DND-41 (cell line): Measurements from ENCODE around the gene UACA.

Experiments
- ATAC-seq: fragments of 200-7000 bp; cut with Tn5 transposase; 3 replicates; pipeline ENCODE4 v1.9.1; 2021; ENCODE audit warnings: low read depth; ENCODE audit not compliant: insufficient read depth
- DNase-seq: peaks from one replicate; pipeline ENCODE4 v3.0.0-alpha.2; 2020
- H2AFZ ChIP-seq: 2 replicates; pipeline ENCODE4 v1.6.0; 2012; ENCODE audit warnings: low read depth, low read length
- H3K27ac ChIP-seq: 2 replicates; pipeline ENCODE4 v1.5.1; 2012; ENCODE audit warnings: low read length, inconsistent platforms
- H3K27me3 ChIP-seq: fragments of 200-600 bp; sonication (generic); 2 replicates; pipeline ENCODE4 v1.6.0; 2012; ENCODE audit warnings: low read length, mild to moderate bottlenecking, inconsistent platforms; ENCODE audit not compliant: insufficient read depth, poor library complexity
- H3K36me3 ChIP-seq: 2 replicates; pipeline ENCODE4 v1.5.1; 2012; ENCODE audit warnings: low read length, inconsistent platforms; ENCODE audit not compliant: insufficient read depth
- H3K4me1 ChIP-seq: 2 replicates; pipeline ENCODE4 v1.5.1; 2012; ENCODE audit warnings: mild to moderate bottlenecking, low read length; ENCODE audit not compliant: insufficient read depth
- H3K4me2 ChIP-seq: 2 replicates; pipeline ENCODE4 v1.6.0; 2012; ENCODE audit warnings: mild to moderate bottlenecking, moderate library complexity, low read length, inconsistent platforms; ENCODE audit not compliant: insufficient read depth
- H3K4me3 ChIP-seq, 2 experiments: fragments of 200-600 bp in 1 of 2; shearing (Covaris generic) in 1 of 2; 2 replicates each; pipeline ENCODE4 v1.5.1; 2012 to 2016; ENCODE audit warnings: inconsistent platforms in 2 of 2, low read length in 2 of 2, mild to moderate bottlenecking in 2 of 2, low read depth in 1 of 2, moderate library complexity in 1 of 2
- H3K79me2 ChIP-seq: 2 replicates; pipeline ENCODE4 v1.6.0; 2012; ENCODE audit warnings: low read length, inconsistent platforms; ENCODE audit not compliant: insufficient read depth
- H3K9ac ChIP-seq: 2 replicates; pipeline ENCODE4 v1.6.0; 2012; ENCODE audit warnings: low read depth, mild to moderate bottlenecking, inconsistent platforms, low read length, moderate library complexity
- H3K9me3 ChIP-seq: 2 replicates; pipeline ENCODE4 v1.5.1; 2012; ENCODE audit warnings: low read length, moderate library complexity, mild to moderate bottlenecking, inconsistent platforms; ENCODE audit not compliant: insufficient read depth, severe bottlenecking
- H4K20me1 ChIP-seq: 2 replicates; pipeline ENCODE4 v1.6.0; 2012; ENCODE audit warnings: low read length; ENCODE audit not compliant: insufficient read depth
- EZH2 ChIP-seq: IDR thresholded peaks from 3 replicates; pipeline ENCODE4 v1.6.1; 2012; ENCODE audit warnings: borderline replicate concordance, low read depth, mild to moderate bottlenecking, moderate library complexity, low read length, inconsistent platforms; ENCODE audit not compliant: severe bottlenecking
- TF ChIP-seq, protein P1 (sequence below): IDR thresholded peaks from 2 replicates; pipeline ENCODE4 v1.5.1; 2012; ENCODE audit warnings: borderline replicate concordance, low read length, moderate library complexity, mild to moderate bottlenecking; ENCODE audit not compliant: poor library complexity, severe bottlenecking; ENCODE audit errors: extremely low read depth

Gene UACA

DNA sequence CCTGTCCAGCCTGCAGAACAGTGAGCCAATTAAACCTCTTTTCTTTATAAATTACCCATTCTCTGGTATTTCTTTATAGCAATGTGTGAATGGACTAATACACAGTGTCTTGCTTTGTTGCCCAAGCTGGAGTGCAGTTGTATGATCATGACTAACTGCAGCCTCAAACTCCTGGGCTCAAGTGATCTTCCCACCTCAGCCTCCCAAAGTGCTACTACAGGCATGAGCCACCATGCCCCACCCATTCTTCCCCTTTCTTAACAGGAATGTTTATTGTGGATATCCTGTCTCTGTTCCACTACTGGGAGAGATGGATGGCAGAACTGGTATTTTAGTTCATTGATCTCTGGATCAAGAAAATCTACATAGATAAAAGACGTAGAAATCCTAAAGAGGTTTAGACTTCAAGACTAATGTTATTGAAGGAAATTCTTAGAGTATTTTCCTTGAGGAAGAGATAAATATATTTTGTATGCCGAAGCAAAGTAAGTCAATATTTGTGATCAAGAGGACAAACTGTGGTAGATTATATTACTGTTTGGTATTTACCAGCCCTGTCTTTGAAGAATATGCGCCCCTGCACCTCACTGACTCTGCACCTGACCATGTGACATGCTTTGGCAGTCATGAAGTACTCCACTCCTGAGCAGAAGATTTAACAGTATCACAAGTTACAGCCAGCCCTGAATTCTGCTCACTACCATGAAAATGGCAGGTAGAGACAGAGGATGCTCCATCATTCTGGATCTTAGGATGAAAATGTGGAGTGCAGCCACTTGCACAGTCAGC lies 42.9 kb downstream of the UACA start:
- ATAC-seq = no peak
- DNase-seq = no peak
- no peak overlapping the region for H3K27ac ChIP-seq
- H3K4me1 ChIP-seq = no peaks in the 10 kb centered on the region
- TF ChIP-seq EZH2 = no peak
- TF ChIP-seq, protein P1, sequence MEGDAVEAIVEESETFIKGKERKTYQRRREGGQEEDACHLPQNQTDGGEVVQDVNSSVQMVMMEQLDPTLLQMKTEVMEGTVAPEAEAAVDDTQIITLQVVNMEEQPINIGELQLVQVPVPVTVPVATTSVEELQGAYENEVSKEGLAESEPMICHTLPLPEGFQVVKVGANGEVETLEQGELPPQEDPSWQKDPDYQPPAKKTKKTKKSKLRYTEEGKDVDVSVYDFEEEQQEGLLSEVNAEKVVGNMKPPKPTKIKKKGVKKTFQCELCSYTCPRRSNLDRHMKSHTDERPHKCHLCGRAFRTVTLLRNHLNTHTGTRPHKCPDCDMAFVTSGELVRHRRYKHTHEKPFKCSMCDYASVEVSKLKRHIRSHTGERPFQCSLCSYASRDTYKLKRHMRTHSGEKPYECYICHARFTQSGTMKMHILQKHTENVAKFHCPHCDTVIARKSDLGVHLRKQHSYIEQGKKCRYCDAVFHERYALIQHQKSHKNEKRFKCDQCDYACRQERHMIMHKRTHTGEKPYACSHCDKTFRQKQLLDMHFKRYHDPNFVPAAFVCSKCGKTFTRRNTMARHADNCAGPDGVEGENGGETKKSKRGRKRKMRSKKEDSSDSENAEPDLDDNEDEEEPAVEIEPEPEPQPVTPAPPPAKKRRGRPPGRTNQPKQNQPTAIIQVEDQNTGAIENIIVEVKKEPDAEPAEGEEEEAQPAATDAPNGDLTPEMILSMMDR = no peak
- no peaks in the 10 kb centered on the region for H4K20me1 ChIP-seq
- no peak overlapping the region for H3K4me2 ChIP-seq
- no peak overlapping the region for H2AFZ ChIP-seq
- no peak overlapping the region for H3K4me3 ChIP-seq
- no peaks in the 10 kb centered on the region for H3K9me3 ChIP-seq
- peaks cover 7% of the 10 kb centered on the region for H3K27me3 ChIP-seq
- no peaks in the 10 kb centered on the region for H3K79me2 ChIP-seq
- no peaks in the 10 kb centered on the region for H3K36me3 ChIP-seq
- H3K9ac ChIP-seq = no peak overlapping the region

DNA sequence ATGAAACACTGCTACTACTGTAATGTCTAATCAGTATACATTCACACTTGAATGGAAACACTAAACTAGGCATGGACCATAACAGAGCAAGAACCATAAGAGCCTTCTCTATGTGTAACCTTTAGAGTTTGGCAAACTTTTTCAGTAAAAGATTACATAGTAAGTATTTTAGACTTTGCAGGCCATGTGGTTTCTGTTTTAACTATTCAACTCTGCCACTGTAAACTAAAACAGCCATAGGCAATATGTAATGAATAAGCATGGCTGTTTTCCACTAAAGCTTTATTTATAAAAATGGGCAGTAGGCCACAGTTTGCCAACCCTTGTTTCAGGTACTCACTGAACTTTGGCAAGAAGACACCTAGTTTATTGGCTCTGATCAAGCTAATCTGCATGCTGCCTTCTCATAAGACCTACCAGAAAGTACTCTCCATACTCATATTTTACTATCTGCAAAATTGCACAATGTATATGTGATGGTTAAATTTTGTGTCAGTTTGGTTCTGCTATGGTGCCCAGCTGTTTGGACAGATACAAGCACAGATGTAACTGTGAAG lies 46.0 kb downstream of the UACA start:
- TF ChIP-seq, protein P1 = no peak
- TF ChIP-seq EZH2 = no peak
- Histone ChIP-seq H3K79me2 (no peaks in the 10 kb centered on the region), H3K4me3 (no peak overlapping the region), H3K27ac (no peak overlapping the region), H3K27me3 (peaks cover 1% of the 10 kb centered on the region), H3K9me3 (no peaks in the 10 kb centered on the region), H4K20me1 (no peaks in the 10 kb centered on the region), H3K4me2 (no peak overlapping the region), H3K4me1 (no peaks in the 10 kb centered on the region), H3K36me3 (no peaks in the 10 kb centered on the region), H2AFZ (no peak overlapping the region), H3K9ac (no peak overlapping the region)
- ATAC-seq (no peak), DNase-seq (no peak)

- no peak overlapping the region for H3K4me2 ChIP-seq
- no peaks in the 10 kb centered on the region for H3K4me1 ChIP-seq
- H3K79me2 ChIP-seq = no peaks in the 10 kb centered on the region
- no peaks in the 10 kb centered on the region for H3K9me3 ChIP-seq
- no peak for DNase-seq
- H3K27ac ChIP-seq = no peak overlapping the region
- no peak overlapping the region for H3K9ac ChIP-seq
- H3K27me3 ChIP-seq = peaks cover 3% of the 10 kb centered on the region
- H4K20me1 ChIP-seq = no peaks in the 10 kb centered on the region
- no peak overlapping the region for H3K4me3 ChIP-seq
- no peak for TF ChIP-seq EZH2
- TF ChIP-seq, protein P1 = no peak
- no peak overlapping the region for H2AFZ ChIP-seq
- no peak for ATAC-seq
- H3K36me3 ChIP-seq = no peaks in the 10 kb centered on the region
Measured at GRCh38 chr15:70715840-70716485, 47.4 kb downstream of the UACA start.
